Stromal cell of bone marrow (primary cell): ENCODE results near the gene KEAP1.
"Not testable (repeated sequence)": the region's sequence is repeated elsewhere in the genome, so short reads cannot be mapped to it uniquely, and the experiment has no call there.

ENCODE experiments used
- DNase-seq: peaks from one replicate; pipeline ENCODE4 v3.0.0-alpha.2; 2012; ENCODE audit warnings: low read depth

The KEAP1 gene

DNA sequence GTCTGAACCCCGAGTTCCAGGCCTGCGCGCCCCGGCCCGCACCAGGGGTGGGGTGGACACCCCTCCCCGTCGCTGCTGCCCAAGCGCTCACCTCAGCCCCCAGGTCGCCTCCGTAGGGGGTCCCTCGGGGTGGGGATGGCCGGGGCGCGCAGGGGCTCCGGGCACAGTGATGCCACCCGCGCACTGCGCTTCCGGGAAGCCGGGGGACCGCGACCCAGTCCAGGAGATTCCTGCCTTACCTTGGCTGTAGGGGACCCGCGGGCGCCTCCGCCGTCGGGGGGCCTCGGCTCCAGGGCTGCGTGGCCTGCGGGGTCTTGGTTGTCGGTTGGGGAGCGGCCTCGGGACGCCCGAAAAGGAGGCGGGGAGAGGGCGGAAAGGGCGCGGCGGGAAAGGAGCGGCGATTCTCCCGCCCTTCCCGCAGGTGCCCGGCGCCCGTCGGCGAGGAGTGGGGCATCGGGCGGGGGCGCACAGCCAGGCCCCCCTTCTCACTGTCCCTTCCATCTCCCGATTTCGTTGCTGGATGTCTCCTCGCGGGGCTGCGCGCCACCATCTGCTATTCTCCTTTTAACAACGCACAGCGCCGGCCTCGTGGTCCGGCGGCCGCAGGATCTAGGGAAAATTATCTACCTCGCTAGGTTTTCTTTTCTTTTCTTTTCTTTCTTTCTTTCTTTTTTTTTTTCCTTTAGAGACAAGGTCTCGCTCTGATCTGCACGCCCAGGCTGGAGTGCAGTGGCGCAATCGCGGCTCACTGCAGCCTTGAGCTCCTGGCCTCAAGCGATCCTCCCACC, at the start of gene KEAP1:
TSS of gene KEAP1 (minus strand) at position 355 of the 788 bp plus-strand sequence. CDS start 3,323 bp downstream, outside the sequence.
- DNase-seq = no peak

DNA sequence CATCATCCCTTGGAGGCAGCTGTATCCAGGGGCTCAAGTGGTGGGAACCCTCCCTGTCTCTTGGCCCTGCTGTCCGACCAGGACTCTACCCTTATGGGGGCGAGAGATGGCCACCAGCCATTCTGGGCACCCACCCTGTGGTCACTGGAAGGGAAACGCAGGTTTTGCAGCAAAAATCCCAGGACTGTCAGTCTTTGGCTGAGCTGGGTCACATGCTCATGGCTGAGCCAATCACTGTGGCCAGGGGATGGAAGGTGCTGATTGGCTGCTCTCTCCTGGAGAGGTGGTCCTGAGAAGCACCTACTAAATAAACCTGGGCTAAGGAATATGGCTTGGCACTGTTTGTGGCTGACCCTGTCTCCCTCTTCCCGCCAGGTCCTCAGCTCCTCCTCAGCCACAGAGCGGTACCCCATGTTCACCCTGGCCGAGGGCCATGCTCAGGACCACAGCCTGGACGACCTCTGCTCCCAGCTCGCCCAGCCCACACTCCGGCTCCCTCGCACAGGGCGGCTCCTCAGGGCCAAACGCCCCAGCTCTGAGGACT, 49.4 kb upstream of the KEAP1 start:
- no peak for DNase-seq

DNA sequence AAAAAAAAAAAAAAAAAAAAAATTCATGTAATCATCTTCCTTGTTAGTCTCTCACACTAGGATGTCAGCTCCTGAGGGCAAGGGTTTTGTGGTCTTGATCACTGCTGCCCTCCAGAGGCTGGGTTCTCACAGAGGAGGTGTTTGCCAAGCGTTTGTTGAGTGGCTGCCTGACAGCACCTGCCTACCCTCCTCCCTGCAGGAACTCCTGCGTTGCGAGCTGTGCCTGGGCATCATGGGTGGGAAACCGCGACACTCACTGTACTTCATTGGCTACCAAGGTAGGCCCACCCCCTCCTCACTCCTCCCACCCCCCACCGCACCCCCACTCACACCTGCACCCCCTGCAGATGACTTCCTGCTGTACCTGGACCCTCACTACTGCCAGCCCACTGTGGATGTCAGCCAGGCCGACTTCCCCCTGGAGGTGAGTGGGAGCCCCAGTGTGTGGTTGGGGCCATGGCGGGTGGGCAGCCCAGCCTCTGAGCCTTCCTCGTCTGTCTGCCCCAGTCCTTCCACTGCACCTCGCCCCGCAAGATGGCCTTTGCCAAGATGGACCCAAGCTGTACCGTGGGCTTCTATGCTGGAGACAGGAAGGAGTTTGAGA, 48.6 kb upstream of the KEAP1 start:
- no peak for DNase-seq

DNA sequence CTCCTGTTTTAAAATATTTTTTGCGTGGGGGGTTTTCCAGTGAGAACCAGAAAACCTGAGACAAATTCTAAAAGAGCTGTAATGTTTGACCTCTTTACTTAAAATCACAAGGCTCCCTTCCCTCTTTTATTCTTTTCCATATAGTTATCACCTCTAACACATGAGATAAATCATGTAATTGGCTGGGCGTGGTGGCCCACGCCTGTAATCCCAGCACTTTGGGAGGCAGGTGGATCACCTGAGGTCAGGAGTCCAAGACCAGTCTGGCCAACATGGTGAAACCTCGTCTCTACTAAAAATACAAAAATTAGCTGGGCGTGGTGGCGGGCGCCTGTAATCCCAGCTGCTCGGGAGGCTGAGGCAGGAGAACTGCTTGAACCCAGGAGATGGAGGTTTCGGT, 47.9 kb upstream of the KEAP1 start:
- DNase-seq = not testable (repeated sequence)

DNA sequence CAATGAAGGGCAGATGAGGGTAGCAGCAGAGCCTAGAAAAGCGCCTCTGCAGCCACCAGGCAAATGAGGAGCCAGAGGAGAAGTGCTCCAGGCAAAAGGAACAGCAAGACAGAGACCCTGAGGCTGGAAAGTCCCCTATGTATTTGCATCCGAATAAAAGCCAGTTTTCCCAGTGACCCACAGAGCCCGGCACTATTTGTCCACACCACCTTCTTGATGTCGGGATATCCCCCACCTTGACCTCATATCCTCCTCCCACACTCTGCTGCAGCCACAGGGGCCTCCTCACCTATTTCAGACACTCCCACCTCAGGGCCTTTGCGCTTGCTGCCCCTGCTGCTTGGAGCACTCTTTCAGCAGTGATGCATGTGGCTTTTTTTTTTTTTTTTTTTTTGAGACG, 47.2 kb upstream of the KEAP1 start:
- no peak for DNase-seq

DNA sequence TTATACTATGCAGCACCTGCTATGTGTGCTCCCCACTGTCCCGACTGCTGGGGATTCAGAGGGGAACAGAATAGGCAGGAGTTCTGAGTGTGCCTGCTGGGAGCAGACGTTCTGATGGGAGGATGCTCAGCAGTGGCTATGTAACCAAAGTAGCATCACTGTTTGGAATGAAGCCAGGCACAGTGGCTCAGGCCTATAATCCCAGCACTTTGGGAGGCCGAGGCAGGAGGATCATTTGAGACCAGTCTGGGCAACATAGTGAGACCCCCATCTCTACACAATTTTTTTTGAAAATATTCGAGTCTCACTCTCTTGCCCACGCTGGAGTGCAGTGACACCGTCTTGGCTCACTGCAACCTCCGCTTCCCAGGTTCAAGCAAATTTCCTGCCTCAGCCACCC, 46.6 kb upstream of the KEAP1 start:
- DNase-seq = no peak

DNA sequence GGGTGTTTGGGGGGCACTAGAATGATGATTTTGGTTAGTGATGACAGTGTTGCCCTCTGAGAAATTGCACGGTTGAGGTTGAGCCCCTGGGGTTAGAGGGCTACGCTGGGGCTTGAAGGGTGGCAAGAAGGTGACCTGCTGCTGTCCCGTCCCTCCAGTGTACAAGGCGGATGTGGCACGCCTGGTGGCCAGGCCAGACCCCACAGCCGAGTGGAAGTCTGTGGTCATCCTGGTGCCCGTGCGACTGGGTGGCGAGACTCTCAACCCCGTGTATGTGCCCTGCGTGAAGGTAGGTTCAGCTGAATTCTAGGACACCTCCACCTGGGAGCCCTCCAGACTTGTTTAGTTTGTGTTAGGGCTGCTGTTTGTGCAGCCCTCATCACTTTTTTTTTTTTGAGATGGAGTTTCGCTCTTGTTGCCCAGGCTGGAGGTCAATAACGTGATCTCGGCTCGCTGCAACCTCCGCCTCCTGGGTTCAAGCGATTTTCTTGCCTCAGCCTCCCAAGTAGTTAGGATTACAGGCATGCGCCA, 45.7 kb upstream of the KEAP1 start:
- no peak for DNase-seq

DNA sequence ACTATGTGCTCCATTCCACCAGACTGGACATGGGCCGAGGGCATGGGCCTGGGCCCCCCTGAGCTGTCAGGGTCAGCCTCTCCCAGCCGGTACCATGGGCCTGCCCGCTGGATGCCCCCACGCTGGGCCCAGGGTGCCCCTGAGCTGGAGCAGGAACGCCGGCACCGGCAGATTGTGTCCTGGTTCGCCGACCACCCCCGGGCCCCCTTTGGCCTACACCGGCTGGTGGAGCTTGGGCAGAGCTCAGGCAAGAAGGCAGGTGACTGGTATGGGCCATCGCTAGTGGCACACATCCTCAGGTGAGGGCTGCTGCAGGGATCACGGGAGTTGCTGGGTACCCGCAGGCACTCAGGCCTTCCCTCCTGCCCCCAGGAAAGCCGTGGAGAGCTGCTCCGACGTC, 43.7 kb upstream of the KEAP1 start:
- DNase-seq = no peak

DNA sequence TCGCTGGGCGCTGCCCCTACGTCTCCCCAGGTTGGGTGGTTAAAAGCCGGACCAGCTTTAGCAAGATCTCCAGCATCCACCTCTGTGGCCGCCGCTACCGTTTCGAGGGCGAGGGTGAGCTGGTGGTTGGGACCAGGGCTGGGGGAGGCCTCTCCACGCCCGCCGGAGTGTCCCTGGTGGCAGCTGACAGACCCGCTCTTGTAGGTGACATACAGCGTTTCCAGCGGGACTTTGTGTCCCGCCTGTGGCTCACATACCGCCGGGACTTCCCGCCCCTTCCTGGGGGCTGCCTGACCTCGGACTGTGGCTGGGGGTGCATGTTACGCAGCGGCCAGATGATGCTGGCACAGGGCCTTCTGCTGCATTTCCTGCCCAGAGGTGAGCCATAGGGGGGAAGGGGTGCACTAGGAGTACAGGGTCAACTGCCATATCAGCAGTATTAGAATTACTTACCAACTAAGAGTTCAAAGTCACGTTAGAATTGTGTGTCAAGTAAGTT, 41.6 kb upstream of the KEAP1 start:
- DNase-seq = no peak

DNA sequence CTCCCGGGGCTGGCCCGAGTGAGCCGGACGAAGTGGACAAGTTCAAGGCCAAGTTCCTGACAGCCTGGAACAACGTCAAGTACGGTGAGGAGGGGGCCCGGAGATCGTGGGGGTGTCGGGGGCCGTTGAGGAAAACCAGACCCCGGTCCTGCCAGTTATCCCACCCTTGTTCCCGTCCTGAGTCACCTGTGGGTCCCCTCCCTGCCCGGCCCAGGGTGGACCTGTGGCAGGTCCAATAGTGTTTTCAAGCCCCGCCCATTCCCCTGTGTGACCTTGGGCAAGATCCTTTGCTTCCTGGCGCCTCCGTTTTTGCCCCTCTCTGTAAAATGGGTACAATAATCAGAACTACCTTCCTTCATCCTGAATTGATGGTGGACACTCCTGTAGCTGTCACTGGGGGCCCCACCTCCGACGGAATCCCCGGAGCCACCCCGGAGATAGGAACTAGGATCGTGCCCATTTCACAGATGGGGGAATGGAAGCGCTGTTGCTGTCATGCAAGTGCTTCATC, 41.1 kb upstream of the KEAP1 start:
- no peak for DNase-seq

DNA sequence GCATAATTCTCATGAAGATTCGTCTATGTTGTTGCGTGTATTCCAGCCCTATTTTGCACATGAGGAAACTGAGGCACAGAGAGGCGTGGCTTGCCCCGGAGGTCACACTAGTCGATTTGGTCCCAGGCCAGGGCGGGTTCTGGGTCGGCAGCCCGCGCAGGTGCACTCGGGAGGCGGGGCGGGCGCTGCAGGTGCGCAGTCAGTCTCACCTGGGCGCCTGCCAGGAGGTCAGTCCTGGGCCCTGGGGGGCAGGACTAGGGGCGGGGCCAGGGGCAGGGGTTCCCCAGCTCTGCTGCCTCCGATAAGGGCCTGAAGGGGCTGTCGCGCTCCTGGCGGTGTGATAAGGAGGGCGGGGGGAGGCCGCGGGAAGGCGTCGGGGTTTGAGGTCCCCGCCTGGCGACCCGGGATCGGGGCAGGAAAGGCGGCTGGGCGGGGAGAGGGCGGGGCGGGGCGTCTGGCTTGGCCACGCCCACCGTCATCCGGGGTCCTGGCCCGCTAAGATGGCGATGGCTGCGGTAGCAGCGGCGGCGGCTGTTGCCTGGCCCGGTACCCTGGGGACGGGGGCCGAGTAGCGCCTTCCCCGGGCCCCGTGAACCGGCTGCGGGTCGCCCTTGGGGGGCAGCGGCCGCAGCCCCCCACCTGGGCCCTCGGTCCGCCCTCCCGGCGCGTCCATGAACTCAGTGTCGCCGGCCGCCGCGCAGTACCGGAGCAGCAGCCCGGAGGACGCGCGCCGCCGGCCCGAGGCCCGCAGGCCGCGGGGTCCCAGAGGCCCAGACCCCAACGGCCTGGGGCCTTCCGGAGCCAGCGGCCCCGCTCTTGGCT, 40.5 kb upstream of the KEAP1 start, which contains the start of gene ATG4D:
TSS of gene ATG4D (plus strand) at position 485 of the 822 bp plus-strand sequence. CDS start at position 672, 187 bp downstream.
- DNase-seq = peak; percentile 39

DNA sequence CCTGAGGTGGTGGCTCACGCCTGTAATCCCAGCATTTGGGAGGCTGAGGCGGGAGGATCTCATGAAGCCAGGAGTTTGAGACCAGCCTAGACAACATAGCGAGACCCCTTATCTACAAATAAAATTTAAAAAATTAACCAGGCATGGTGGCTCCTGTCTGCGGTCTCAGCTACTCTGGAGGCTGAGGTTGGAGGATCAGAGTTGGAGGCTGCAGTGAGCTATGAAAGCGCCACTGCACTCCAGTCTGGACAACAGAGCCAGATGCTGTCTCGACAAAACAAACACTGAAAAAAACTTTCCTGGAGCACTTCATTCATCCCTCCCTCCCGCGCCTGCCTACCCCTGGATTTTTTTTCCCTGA, 39.9 kb upstream of the KEAP1 start:
- DNase-seq = no peak

DNA sequence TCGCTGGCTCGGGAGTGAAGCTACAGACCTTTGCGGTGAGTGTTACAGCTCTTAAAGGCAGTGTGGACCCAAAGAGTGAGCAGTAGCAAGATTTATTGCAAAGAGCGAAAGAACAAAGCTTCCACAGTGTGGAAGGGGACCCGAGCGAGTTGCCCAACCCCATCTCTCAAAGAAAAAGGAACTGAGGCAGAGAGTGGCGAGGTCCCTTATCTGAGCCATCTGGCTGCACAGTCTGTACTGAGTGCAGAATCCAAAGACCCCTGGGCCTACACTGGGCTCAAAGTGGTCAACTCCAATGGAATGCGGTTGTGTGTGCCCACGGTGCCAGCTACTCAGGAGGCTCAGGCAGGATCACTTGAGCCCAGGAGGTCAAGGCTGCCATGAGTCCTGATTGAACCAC, 35.9 kb upstream of the KEAP1 start:
- not testable (repeated sequence) for DNase-seq

DNA sequence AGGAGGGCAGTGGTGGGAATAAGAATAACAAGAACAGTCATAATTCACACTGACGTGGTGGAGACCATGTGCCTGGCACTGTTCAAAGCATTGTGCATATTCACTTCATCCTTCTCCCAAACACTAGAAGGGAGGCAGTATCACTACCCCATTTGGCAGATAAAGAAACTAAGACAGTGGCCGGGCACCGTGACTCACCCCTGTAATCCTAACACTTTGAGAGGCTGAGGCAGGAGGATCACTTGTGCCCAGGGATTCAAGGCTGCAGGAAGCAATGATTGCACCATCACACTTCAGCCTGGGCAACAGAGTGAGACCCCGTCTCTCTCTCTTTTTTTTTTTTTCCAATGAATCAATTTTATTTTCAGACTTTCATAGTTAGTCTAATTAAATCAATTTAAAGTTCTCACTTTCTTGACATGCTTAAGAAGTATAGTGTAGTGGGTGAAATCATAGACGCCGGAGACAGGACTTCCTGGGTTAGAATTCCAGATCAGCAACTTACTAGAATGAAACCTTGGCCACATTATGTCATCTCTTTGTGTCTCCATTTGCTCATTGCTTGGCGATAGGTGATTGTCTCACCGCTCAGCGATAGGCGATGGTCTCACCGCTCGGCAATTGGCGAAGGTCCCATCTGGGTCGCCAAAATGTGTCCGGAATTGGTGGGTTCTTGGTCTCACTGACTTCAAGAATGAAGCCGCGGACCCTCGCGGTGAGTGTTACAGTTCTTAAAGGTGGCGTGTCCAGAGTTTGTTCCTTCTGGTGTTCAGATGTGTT, 35.2 kb upstream of the KEAP1 start:
- no peak for DNase-seq

DNA sequence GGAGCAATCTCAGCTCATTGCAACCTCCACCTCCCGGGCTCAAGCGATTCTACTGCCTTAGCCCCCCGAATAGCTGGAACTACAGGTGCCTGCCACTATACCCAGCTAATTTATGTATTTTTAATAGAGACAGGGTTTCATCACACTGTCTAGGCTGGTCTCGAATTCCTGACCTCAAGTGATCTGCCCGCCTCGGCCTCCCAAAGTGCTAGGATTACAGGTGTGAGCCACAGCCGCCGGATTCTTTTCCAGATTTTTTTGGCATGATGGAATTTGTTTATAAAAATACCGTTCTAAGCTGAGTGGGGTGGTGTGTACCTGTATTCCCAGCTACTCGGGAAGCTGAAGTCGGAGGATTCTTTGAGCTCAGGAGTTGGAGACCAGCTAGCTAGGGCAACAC, 34.5 kb upstream of the KEAP1 start:
- no peak for DNase-seq

DNA sequence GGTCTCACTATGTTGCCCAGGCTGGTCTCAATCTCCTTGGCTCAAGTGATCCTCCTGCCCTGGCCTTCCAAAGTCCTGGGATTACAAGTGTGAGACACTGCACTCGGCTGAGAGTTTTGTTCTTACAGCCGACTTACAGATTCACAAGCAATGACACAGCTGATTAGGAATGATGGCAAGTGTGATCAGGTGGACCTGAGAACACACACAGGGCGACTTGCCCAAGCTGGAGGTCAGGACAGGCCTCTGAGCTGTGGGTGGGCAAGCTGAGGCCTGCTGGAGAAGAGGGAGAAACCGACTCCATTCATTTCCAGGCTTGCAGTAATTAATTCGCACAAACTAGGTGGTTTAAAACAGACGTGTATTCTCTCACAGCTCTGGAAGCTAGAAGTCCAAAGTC, 32.5 kb upstream of the KEAP1 start:
- DNase-seq = no peak

DNA sequence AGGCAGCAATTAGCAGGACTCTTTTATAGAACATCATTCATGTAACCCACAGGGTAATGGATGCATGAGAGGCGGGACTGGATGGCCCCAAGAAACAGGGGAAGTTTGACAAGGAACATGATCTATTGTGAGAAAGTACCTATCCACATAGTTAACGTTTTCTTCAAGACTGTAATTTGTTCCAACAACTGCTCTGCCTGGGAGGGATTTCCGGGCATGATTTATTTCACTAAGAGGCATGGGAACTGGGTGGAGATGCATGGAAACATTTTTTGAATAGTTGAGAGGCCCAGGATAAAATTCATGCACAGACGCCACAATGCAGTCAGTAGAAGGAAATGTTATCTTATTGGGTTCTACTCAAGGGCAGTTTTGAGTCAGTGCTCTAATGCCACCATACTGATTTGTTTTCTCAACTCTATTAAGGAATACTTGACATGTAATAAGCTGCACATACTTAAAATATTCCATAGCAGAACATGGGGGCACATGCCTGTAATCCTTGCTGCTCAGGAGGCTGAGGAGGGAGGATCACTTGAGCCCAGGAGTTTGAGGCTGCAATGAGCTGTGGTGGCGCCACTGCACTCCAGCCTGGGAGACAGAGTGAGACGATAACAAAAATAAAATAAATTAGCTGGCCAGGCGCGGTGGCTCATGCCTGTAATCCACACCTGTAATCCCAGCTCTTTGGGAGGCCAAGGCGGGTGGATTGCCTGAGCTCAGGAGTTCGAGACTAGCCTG, 30.7 kb upstream of the KEAP1 start:
- DNase-seq = peak; percentile 68

DNA sequence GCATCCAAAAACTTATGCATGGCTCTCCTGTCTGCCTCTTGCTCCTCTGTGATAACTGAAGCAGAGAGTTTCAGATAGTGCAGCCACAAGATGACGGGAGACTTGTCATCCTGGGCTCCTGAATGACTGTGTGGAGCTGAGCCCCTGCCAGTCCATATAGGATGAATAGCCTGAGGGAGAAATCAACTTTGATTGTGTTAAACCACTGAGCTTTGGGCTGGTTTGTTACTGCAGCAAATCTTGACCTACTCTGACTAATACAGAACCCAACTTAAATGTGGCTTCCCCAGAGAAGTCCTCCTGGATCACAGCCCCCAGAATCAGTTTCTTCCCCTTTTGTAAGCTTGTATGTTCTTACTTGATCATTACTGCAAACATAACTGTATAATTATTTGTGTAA, 29.3 kb upstream of the KEAP1 start:
- DNase-seq = no peak

DNA sequence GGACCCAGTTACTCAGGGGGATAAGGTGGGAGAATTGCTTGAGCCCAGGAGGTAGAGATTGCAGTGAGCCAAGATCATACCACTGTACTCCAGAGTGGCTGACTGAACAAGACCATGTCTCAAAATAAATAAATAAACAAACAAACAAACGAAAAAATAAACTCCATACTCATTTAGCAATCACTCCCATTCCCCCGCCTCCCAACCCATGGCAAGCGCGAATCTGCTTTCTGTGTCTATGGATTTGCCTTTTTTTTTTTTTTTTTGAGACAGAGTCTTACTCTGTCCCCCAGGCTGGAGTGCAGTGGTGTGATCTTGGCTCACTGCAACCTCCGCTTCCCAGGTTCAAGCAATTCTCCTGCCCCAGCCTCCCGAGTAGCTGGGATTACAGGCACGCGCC, 23.7 kb upstream of the KEAP1 start:
- not testable (repeated sequence) for DNase-seq

DNA sequence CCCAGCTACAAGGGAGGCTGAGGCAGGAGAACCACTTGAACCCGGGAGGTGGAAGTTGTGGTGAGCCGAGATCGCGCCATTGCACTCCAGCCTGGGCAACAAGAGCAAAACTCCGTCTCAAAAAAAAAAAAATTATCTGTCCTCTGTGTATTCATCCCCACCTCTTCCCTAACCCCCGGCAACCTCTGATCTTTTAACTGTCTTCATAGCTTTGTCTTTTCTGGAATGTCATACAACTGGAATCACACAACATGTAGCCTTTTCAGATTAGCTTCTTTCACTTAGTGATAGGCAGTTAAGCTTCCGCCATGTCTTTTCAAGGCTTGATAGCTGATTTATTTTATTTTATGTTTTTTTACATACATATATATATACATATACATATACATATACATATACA, 22.5 kb upstream of the KEAP1 start:
- no peak for DNase-seq
